Measurements from ENCODE around the gene WDR86. TPM values are rescaled to one million over a fixed set of nuclear protein-coding genes. Genes with fewer than 3 reads are reported as not detected.
A peak's percentile ranks its signal among the peaks of the same experiment; 100 is the strongest.

Gene WDR86
- total RNA-seq, 2 experiments from 2014 or later = not detected

- Mint-ChIP-seq H3K4me1 (peaks cover 46% of the 10 kb centered on the region), H3K36me3 (ENCODE audit: low read depth) (no peaks in the 10 kb centered on the region), H3K27me3 (no peaks in the 10 kb centered on the region), H3K27ac (peak overlapping the region; percentile 80), H3K4me3 (no peak overlapping the region), H3K9me3 (ENCODE audit: low read depth) (no peaks in the 10 kb centered on the region)
- ATAC-seq = peak; percentile 92
- CTCF ChIA-PET = interaction anchor here (0.6 to 1.7 kb wide), 7 partner anchors 10 to 309 kb away, joined by 3 to 5 read pairs (median 3); no protein-coding TSS in a partner anchor
- peak; percentile 85 for DNase-seq
- POLR2A ChIA-PET = interaction anchor here (0.6 kb wide), 1 partner anchor 53 kb away, joined by 3 read pairs; no protein-coding TSS in a partner anchor
- intact Hi-C loops (cut with DNase I, micrococcal nuclease) = no loop called here
These were observed 23.1 kb upstream of the WDR86 start for GRCh38 chr7:151432658-151433521.

GRCh38 chr7:151431768-151432311, 22.0 kb upstream of the WDR86 start:
- ChIA-PET POLR2A (no interaction called here), CTCF (interaction anchor here (1.1 kb wide), 1 partner anchor 17 kb away, joined by 4 read pairs; no protein-coding TSS in a partner anchor)
- H3K27ac Mint-ChIP-seq = no peak overlapping the region
- DNase-seq (no peak), ATAC-seq (no peak)
- no peaks in the 10 kb centered on the region for H3K9me3 Mint-ChIP-seq (ENCODE audit: low read depth)
- no peaks in the 10 kb centered on the region for H3K36me3 Mint-ChIP-seq (ENCODE audit: low read depth)
- H3K4me1 Mint-ChIP-seq = peaks cover 50% of the 10 kb centered on the region
- H3K4me3 Mint-ChIP-seq = no peak overlapping the region
- H3K27me3 Mint-ChIP-seq = no peaks in the 10 kb centered on the region
- intact Hi-C loops (cut with DNase I, micrococcal nuclease) = no loop called here

- DNase-seq (no peak), ATAC-seq (no peak)
- ChIA-PET CTCF (interaction anchor here (0.7 to 1.1 kb wide), 2 partner anchors 18 kb away, joined by 3 to 4 read pairs; no protein-coding TSS in a partner anchor), POLR2A (no interaction called here)
- H3K36me3 Mint-ChIP-seq (ENCODE audit: low read depth) = no peaks in the 10 kb centered on the region
- H3K27me3 Mint-ChIP-seq = no peaks in the 10 kb centered on the region
- H3K9me3 Mint-ChIP-seq (ENCODE audit: low read depth) = no peaks in the 10 kb centered on the region
- intact Hi-C loops (cut with DNase I, micrococcal nuclease) = no loop called here
- no peak overlapping the region for H3K4me3 Mint-ChIP-seq
- H3K4me1 Mint-ChIP-seq = peaks cover 51% of the 10 kb centered on the region
- H3K27ac Mint-ChIP-seq = no peak overlapping the region
These were observed 21.5 kb upstream of the WDR86 start for GRCh38 chr7:151431281-151431767.

- Mint-ChIP-seq H3K9me3 (ENCODE audit: low read depth) (no peaks in the 10 kb centered on the region), H3K4me1 (peaks cover 51% of the 10 kb centered on the region), H3K27ac (no peak overlapping the region), H3K4me3 (no peak overlapping the region), H3K36me3 (ENCODE audit: low read depth) (no peaks in the 10 kb centered on the region), H3K27me3 (no peaks in the 10 kb centered on the region)
- DNase-seq (no peak), ATAC-seq (no peak)
- intact Hi-C loops (cut with DNase I, micrococcal nuclease) = no loop called here
- ChIA-PET CTCF (interaction anchor here (0.6 to 1.2 kb wide), 4 partner anchors 19 to 62 kb away, joined by 3 to 6 read pairs (median 3); no protein-coding TSS in a partner anchor), POLR2A (no interaction called here)
These were observed 20.8 kb upstream of the WDR86 start for GRCh38 chr7:151430391-151431205.

GRCh38 chr7:151429560-151430331, 19.9 kb upstream of the WDR86 start:
- CTCF ChIA-PET = interaction anchor here (0.6 to 1.2 kb wide), 3 partner anchors 17 to 61 kb away, joined by 3 to 6 read pairs (median 3); no protein-coding TSS in a partner anchor
- H3K36me3 Mint-ChIP-seq (ENCODE audit: low read depth) = no peaks in the 10 kb centered on the region

GRCh38 chr7:151429237-151429559, 19.4 kb upstream of the WDR86 start:
- ChIA-PET CTCF (interaction anchor here (1.2 kb wide), 1 partner anchor 58 kb away, joined by 3 read pairs; no protein-coding TSS in a partner anchor), POLR2A (interaction anchor here (0.6 kb wide), 1 partner anchor 17 kb away, joined by 3 read pairs; no protein-coding TSS in a partner anchor)
- ATAC-seq = no peak
- no peaks in the 10 kb centered on the region for H3K9me3 Mint-ChIP-seq (ENCODE audit: low read depth)
- H3K27ac Mint-ChIP-seq = peak overlapping the region; percentile 25
- peaks cover 50% of the 10 kb centered on the region for H3K4me1 Mint-ChIP-seq
- intact Hi-C loops (cut with DNase I, micrococcal nuclease) = no loop called here
- H3K27me3 Mint-ChIP-seq = no peaks in the 10 kb centered on the region
- no peaks in the 10 kb centered on the region for H3K36me3 Mint-ChIP-seq (ENCODE audit: low read depth)
- no peak overlapping the region for H3K4me3 Mint-ChIP-seq
- DNase-seq = no peak

More at GRCh38 chr7:151429560-151430331, 19.9 kb upstream of the WDR86 start:
- peak overlapping the region; percentile 63 for H3K27ac Mint-ChIP-seq
- ATAC-seq (peak; percentile 63), DNase-seq (peak; percentile 69)
- POLR2A ChIA-PET = interaction anchor here (0.6 kb wide), 1 partner anchor 18 kb away, joined by 3 read pairs; no protein-coding TSS in a partner anchor
- H3K4me1 Mint-ChIP-seq = peaks cover 51% of the 10 kb centered on the region
- H3K9me3 Mint-ChIP-seq (ENCODE audit: low read depth) = no peaks in the 10 kb centered on the region
- intact Hi-C loops (cut with DNase I, micrococcal nuclease) = no loop called here
- no peaks in the 10 kb centered on the region for H3K27me3 Mint-ChIP-seq
- no peak overlapping the region for H3K4me3 Mint-ChIP-seq

- intact Hi-C loops (cut with DNase I, micrococcal nuclease) = no loop called here
- ATAC-seq = no peak
- H3K27ac Mint-ChIP-seq = peak overlapping the region; percentile 28
- H3K4me1 Mint-ChIP-seq = peaks cover 50% of the 10 kb centered on the region
- H3K36me3 Mint-ChIP-seq (ENCODE audit: low read depth) = no peaks in the 10 kb centered on the region
- no peaks in the 10 kb centered on the region for H3K27me3 Mint-ChIP-seq
- no peak overlapping the region for H3K4me3 Mint-ChIP-seq
- ChIA-PET CTCF (no interaction called here), POLR2A (interaction anchor here (0.6 kb wide), 1 partner anchor 57 kb away, joined by 4 read pairs; no protein-coding TSS in a partner anchor)
- no peak for DNase-seq
- no peaks in the 10 kb centered on the region for H3K9me3 Mint-ChIP-seq (ENCODE audit: low read depth)
These were observed 18.8 kb upstream of the WDR86 start for GRCh38 chr7:151428378-151429236.

GRCh38 chr7:151427705-151428377, 18.0 kb upstream of the WDR86 start:
- ChIA-PET CTCF (interaction anchor here (1.2 kb wide), 1 partner anchor 114 kb away, joined by 3 read pairs; no protein-coding TSS in a partner anchor), POLR2A (interaction anchor here (0.6 kb wide), 1 partner anchor 58 kb away, joined by 4 read pairs; no protein-coding TSS in a partner anchor)
- intact Hi-C loops (cut with DNase I, micrococcal nuclease) = no loop called here
- H3K9me3 Mint-ChIP-seq (ENCODE audit: low read depth) = peaks cover under 1% of the 10 kb centered on the region
- H3K4me1 Mint-ChIP-seq = peaks cover 43% of the 10 kb centered on the region
- no peaks in the 10 kb centered on the region for H3K27me3 Mint-ChIP-seq
- no peaks in the 10 kb centered on the region for H3K36me3 Mint-ChIP-seq (ENCODE audit: low read depth)
- ATAC-seq (no peak), DNase-seq (no peak)
- H3K27ac Mint-ChIP-seq = no peak overlapping the region
- H3K4me3 Mint-ChIP-seq = no peak overlapping the region

- H3K9me3 Mint-ChIP-seq (ENCODE audit: low read depth) = peaks cover 8% of the 10 kb centered on the region
- intact Hi-C loops (cut with DNase I, micrococcal nuclease) = no loop called here
- POLR2A ChIA-PET = no interaction called here
- CTCF ChIA-PET = interaction anchor here (1.2 kb wide), 1 partner anchor 113 kb away, joined by 3 read pairs; no protein-coding TSS in a partner anchor
- no peaks in the 10 kb centered on the region for H3K27me3 Mint-ChIP-seq
- no peak overlapping the region for H3K27ac Mint-ChIP-seq
- H3K4me3 Mint-ChIP-seq = no peak overlapping the region
- no peaks in the 10 kb centered on the region for H3K36me3 Mint-ChIP-seq (ENCODE audit: low read depth)
- no peak for DNase-seq
- ATAC-seq = no peak
- H3K4me1 Mint-ChIP-seq = peaks cover 38% of the 10 kb centered on the region
These were observed 17.3 kb upstream of the WDR86 start for GRCh38 chr7:151426904-151427704.

All from activated CD4-positive, alpha-beta T cell treated with anti-CD3 and anti-CD28 coated beads for 36 hours (primary cell).